PC-3 (cell line): ENCODE data around the gene HIF1AN. TPM values are rescaled to one million over a fixed set of nuclear protein-coding genes. Genes with fewer than 3 reads are reported as not detected.

Experiments
- ATAC-seq: fragments of 200-7000 bp; cut with Tn5 transposase; 2 replicates; pipeline ENCODE4 v1.9.1; 2020; ENCODE audit warnings: mild to moderate bottlenecking, moderate library complexity
- BruUV-seq: library from RNA; stranded (reverse); fragments of 400-500 nt; replicated peaks from 2 replicates; lab custom pipeline; 2021; lab: Mats Ljungman, UMichigan
- CTCF ChIA-PET: fragments of 300-600 bp; sonication (Branson Sonifier 250); formaldehyde crosslinking; loops from one replicate; lab custom pipeline; 2022; ENCODE audit warnings: antibody characterized with exemption; lab: Charles Lee
- POLR2A ChIA-PET: fragments of 300-600 bp; sonication (Branson Sonifier 250); formaldehyde crosslinking; loops from one replicate; lab custom pipeline; 2022; ENCODE audit warnings: antibody characterized with exemption; ENCODE audit not compliant: unreplicated experiment; lab: Charles Lee
- DNase-seq: peaks from one replicate; pipeline ENCODE4 v3.0.0-alpha.2; 2015
- H2AFZ ChIP-seq: fragments of 300-600 bp; sonication (generic); 2 replicates; pipeline ENCODE4 v1.6.0; 2016; ENCODE audit warnings: antibody characterized with exemption, low read length
- H3F3A ChIP-seq: fragments of 300-600 bp; sonication (generic); one replicate; pipeline ENCODE4 v1.6.0; 2017; ENCODE audit warnings: antibody characterized with exemption, low read length, control low read depth, mild to moderate bottlenecking; ENCODE audit not compliant: unreplicated experiment
- H3K27ac ChIP-seq: fragments of 300-600 bp; sonication (generic); 2 replicates; pipeline ENCODE4 v1.5.1; 2016; ENCODE audit warnings: mild to moderate bottlenecking, low read length
- H3K27me3 ChIP-seq: fragments of 300-600 bp; sonication (generic); 2 replicates; pipeline ENCODE4 v1.6.1; 2016; ENCODE audit warnings: low read length, mixed read lengths
- H3K36me3 ChIP-seq: fragments of 300-600 bp; sonication (generic); 2 replicates; pipeline ENCODE4 v1.6.1; 2016; ENCODE audit warnings: low read depth, mixed run types, low read length, mixed read lengths
- H3K4me1 ChIP-seq: fragments of 300-600 bp; sonication (generic); 2 replicates; pipeline ENCODE4 v1.5.1; 2016; ENCODE audit warnings: low read length; ENCODE audit not compliant: insufficient read depth
- H3K4me2 ChIP-seq: fragments of 300-600 bp; sonication (generic); 2 replicates; pipeline ENCODE4 v1.6.0; 2016; ENCODE audit warnings: low read length
- H3K4me3 ChIP-seq: fragments of 300-600 bp; sonication (generic); 2 replicates; pipeline ENCODE4 v1.5.1; 2016; ENCODE audit warnings: mild to moderate bottlenecking, low read length, mixed read lengths
- H3K79me2 ChIP-seq: fragments of 300-600 bp; sonication (generic); 2 replicates; pipeline ENCODE4 v1.6.1; 2017; ENCODE audit warnings: low read length, mixed read lengths
- H3K9ac ChIP-seq: fragments of 300-600 bp; sonication (generic); 2 replicates; pipeline ENCODE4 v1.6.0; 2016; ENCODE audit warnings: mild to moderate bottlenecking, low read length
- H3K9me2 ChIP-seq: fragments of 300-600 bp; sonication (generic); replicated peaks from 2 replicates; pipeline ENCODE4 v1.6.1; 2016; ENCODE audit warnings: mixed run types, low read length, mixed read lengths
- H3K9me3 ChIP-seq: fragments of 300-600 bp; sonication (generic); 2 replicates; pipeline ENCODE4 v1.6.1; 2016; ENCODE audit warnings: low read length, mixed read lengths
- H4K20me1 ChIP-seq: fragments of 300-600 bp; sonication (generic); 2 replicates; pipeline ENCODE4 v1.6.1; 2016; ENCODE audit warnings: low read length, mixed read lengths
- CTCF ChIP-seq: fragments of 300-600 bp; sonication (generic); conservative IDR thresholded peaks from 2 replicates; pipeline ENCODE4 v1.5.1; 2017; ENCODE audit warnings: antibody characterized with exemption, low read depth, mild to moderate bottlenecking, low read length
- EZH2 ChIP-seq: fragments of 300-600 bp; sonication (generic); IDR thresholded peaks from one replicate; pipeline ENCODE4 v1.6.1; 2017; ENCODE audit warnings: antibody characterized with exemption, mild to moderate bottlenecking, low read length; ENCODE audit not compliant: unreplicated experiment
- EZH2phosphoT487 ChIP-seq: fragments of 300-600 bp; sonication (generic); IDR thresholded peaks from 2 replicates; pipeline ENCODE4 v1.6.1; 2018; ENCODE audit warnings: mild to moderate bottlenecking, antibody characterized with exemption, low read length, borderline replicate concordance
- intact Hi-C: fragments of 100-400 bp; cut with micrococcal nuclease; formaldehyde crosslinking; loops from 2 replicates; pipeline ENCODE4 v1.9.0; 2023
- total RNA-seq: library from RNA; depleted of rRNA; stranded (reverse); fragments of >200 nt; gene quantifications from 2 replicates; pipeline ENCODE4 v1.2.3, GENCODE V29; 2014; rRNA removed

The HIF1AN gene
- total RNA-seq, 1 experiment from 2014 or later, result 4.5 TPM

DNA sequence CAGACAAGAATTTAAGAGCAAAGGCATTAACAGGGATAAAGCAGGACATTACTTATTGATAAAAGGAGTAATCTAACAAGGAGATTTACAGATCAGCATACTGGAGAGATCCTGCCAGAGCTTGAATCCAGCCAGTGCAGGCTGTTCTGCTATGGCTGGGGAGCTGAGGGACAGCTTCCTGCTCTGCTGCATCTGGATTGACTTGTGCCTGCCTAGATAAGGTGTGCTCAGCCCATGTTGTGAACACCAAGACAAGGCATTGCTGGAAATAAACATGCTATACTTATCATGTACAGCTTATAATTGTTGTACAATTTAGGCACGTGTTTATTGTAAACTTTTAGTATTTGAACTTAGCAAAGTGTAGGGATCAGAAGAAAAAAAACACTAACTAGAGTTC is 71.7 kb downstream of the HIF1AN start:
- no peak overlapping the region for H3K4me2 ChIP-seq
- no peak overlapping the region for H3K4me3 ChIP-seq
- no peaks in the 10 kb centered on the region for H3K4me1 ChIP-seq
- H3K9ac ChIP-seq, result no peak overlapping the region
- intact Hi-C loops, result no loop called here
- BruUV-seq, result no TSS peak
- H3K9me3 ChIP-seq, result no peaks in the 10 kb centered on the region
- no peaks in the 10 kb centered on the region for H3K36me3 ChIP-seq
- no peaks in the 10 kb centered on the region for H3F3A ChIP-seq
- no peak for ATAC-seq
- POLR2A ChIA-PET, result no interaction called here
- TF ChIP-seq CTCF, result no peak
- TF ChIP-seq EZH2, result no peak
- no peak for TF ChIP-seq EZH2phosphoT487
- H3K27me3 ChIP-seq, result peaks cover 63% of the 10 kb centered on the region
- H3K27ac ChIP-seq, result no peak overlapping the region
- H3K79me2 ChIP-seq, result no peaks in the 10 kb centered on the region
- H2AFZ ChIP-seq, result no peak overlapping the region
- H4K20me1 ChIP-seq, result no peaks in the 10 kb centered on the region
- no peaks in the 10 kb centered on the region for H3K9me2 ChIP-seq
- CTCF ChIA-PET, result no interaction called here
- no peak for DNase-seq

Other genes starting within 250 kb of the HIF1AN start
- gene BLOC1S2, start 249.3 kb upstream of the HIF1AN start, total RNA-seq, result 33.7 and 46.4 TPM in 2 replicates
- gene PKD2L1, start 205.7 kb upstream of the HIF1AN start, total RNA-seq, result not detected in 2 replicates
- 116 and 121 TPM in 2 replicates for gene SCD, start 188.7 kb upstream of the HIF1AN start, total RNA-seq
- 0.29 TPM in 1 of 2 replicates, not detected in the other for gene WNT8B, start 72.9 kb upstream of the HIF1AN start, total RNA-seq
- 1.5 and 1.6 TPM in 2 replicates for gene SEC31B, start 16.1 kb upstream of the HIF1AN start, total RNA-seq
- 365 and 399 TPM in 2 replicates for gene NDUFB8, start 6.1 kb upstream of the HIF1AN start, total RNA-seq
- not detected in 2 replicates for gene PAX2, start 209.6 kb downstream of the HIF1AN start, total RNA-seq